Skeletal muscle tissue (tissue), 4 donors: Measurements from ENCODE around the gene MRPS11. TPM values are rescaled to one million over a fixed set of nuclear protein-coding genes. Genes with fewer than 3 reads are reported as not detected.
"Not testable (repeated sequence)": the region's sequence is repeated elsewhere in the genome, so short reads cannot be mapped to it uniquely, and the experiment has no call there.

Experiments used
- H3K27ac ChIP-seq: one replicate; pipeline ENCODE4 v1.7.0; 2013; ENCODE audit warnings: mild to moderate bottlenecking, low read depth, low read length, inconsistent platforms
- H3K27me3 ChIP-seq, 3 donors: one replicate each; pipeline ENCODE4 v1.7.0; 2013; ENCODE audit warnings: low read length in 3 of 3; ENCODE audit not compliant: control insufficient read depth in 3 of 3, insufficient read depth in 3 of 3
- H3K36me3 ChIP-seq, 3 donors: one replicate each; pipeline ENCODE4 v1.7.0; 2013; ENCODE audit warnings: low read length in 3 of 3; ENCODE audit not compliant: control insufficient read depth in 3 of 3, insufficient read depth in 3 of 3
- H3K4me1 ChIP-seq, 3 donors: one replicate each; pipeline ENCODE4 v1.7.0; 2013; ENCODE audit warnings: low read length in 3 of 3, mild to moderate bottlenecking in 3 of 3; ENCODE audit not compliant: control insufficient read depth in 3 of 3, insufficient read depth in 3 of 3
- H3K4me3 ChIP-seq, 3 donors: one replicate each; pipeline ENCODE4 v1.7.0; 2013; ENCODE audit warnings: low read length in 3 of 3
- H3K9ac ChIP-seq, 3 donors: one replicate each; pipeline ENCODE4 v1.7.0; 2013; ENCODE audit warnings: low read length in 3 of 3, mild to moderate bottlenecking in 3 of 3, moderate library complexity in 2 of 3, low read depth in 1 of 3
- H3K9me3 ChIP-seq, 3 donors: one replicate each; pipeline ENCODE4 v1.7.0; 2013; ENCODE audit warnings: low read length in 3 of 3; ENCODE audit not compliant: control insufficient read depth in 3 of 3
- total RNA-seq: library from RNA; depleted of rRNA; stranded (reverse); fragments of >200 nt; gene quantifications from one replicate; pipeline ENCODE4 v1.2.3, GENCODE V29; 2014
- donor health status: Osteomylitis.

The MRPS11 gene
- total RNA-seq, 1 donor from 2014 or later, result 13.0 TPM

DNA sequence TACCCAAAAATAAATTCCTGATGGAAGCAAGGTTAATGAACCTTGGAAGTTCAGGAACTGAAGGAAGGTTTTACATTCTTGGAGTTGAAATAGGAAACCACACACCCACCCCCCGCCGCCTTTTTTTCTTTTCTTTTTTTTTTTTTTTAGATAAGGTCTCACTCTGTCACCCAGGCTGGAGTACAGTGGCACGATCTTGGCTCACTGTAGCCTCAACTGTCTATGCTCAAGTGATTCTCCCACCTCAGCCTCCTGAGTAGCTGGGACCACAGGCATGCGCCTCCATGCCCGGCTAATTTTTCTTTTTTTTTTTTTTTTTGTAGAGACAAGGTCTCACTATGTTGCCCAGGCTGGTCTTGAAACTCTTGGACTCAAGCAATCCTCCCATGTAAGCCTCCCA lies 33.4 kb upstream of the MRPS11 start:
- H3K4me1 ChIP-seq, H3K9ac ChIP-seq, H3K36me3 ChIP-seq, H3K4me3 ChIP-seq, H3K27ac ChIP-seq, H3K9me3 ChIP-seq: not testable (repeated sequence)
- H3K27me3 ChIP-seq, result peaks cover 7 to 17% (median 7%) of the 10 kb centered on the region in 3 donors

- no peaks in the 10 kb centered on the region for H3K4me1 ChIP-seq
- H3K27ac ChIP-seq, result no peak overlapping the region
- no peaks in the 10 kb centered on the region for H3K36me3 ChIP-seq
- H3K4me3 ChIP-seq, result no peak overlapping the region
- no peaks in the 10 kb centered on the region for H3K9me3 ChIP-seq
- H3K27me3 ChIP-seq, result peaks cover 3 to 16% (median 7%) of the 10 kb centered on the region in 3 donors
- no peak overlapping the region for H3K9ac ChIP-seq
Measured at GRCh38 chr15:88438181-88438580, 29.3 kb upstream of the MRPS11 start.

DNA sequence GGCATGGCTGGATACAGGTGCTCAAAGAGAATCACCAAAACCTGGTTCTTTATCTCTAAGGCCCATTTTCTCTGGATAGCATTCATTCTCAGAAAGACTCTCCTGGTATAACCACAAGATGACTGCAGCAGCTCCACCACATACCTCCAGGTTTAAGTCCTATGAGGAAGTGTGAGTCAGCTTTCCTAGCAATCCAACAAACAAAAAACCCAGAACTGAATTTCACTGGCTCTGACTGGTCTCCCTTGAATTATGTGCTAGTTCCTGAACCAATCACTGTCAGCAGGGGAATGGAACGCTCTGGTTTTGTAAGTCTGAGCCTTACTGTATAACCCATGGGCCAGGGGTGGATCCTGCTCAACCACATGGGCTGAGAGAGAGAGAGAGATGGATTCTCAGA lies 27.5 kb upstream of the MRPS11 start:
- H3K27me3 ChIP-seq, result peaks cover 3 to 16% (median 7%) of the 10 kb centered on the region in 3 donors

DNA sequence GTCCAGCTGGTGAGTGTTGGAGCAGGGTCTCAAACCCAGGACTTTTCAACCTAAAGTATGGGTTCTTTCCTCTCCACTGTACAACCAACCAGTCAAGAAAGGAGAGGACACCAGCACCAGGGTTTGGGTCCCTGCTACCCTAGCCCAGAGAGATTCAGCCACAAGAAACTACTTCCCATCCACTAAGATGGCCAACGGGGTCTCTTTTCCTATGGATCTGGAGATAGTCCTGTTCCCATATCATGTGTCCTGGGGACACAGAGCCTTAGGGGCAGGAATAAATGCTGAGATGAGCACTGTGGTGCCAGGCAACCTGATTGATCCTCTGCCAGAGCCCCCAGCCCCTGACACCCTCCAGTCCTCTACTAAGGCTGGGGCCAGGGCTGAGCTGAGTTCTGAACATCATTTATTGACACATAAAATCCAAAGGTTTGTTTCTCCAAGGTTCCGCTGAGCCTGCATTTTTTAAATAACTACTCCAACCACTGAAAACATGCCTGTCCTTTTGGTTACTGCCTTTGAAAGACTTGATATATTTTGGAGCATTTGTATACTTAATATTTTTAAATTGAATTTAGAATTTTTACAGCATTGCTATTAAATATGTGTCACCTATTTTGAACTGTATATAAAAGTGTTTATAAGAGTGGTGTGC lies 26.3 kb upstream of the MRPS11 start:
- Histone ChIP-seq H3K9ac (no peak overlapping the region), H3K4me1 (no peaks in the 10 kb centered on the region), H3K27ac (no peak overlapping the region), H3K4me3 (no peak overlapping the region), H3K27me3 (peaks cover 3 to 16% (median 7%) of the 10 kb centered on the region in 3 donors), H3K9me3 (no peaks in the 10 kb centered on the region), H3K36me3 (no peaks in the 10 kb centered on the region)

More for the DNA sequence above, 27.5 kb upstream of the MRPS11 start:
- no peak overlapping the region for H3K27ac ChIP-seq
- no peak overlapping the region for H3K4me3 ChIP-seq
- no peak overlapping the region for H3K9ac ChIP-seq
- no peaks in the 10 kb centered on the region for H3K4me1 ChIP-seq
- H3K9me3 ChIP-seq, result no peaks in the 10 kb centered on the region
- H3K36me3 ChIP-seq, result no peaks in the 10 kb centered on the region

DNA sequence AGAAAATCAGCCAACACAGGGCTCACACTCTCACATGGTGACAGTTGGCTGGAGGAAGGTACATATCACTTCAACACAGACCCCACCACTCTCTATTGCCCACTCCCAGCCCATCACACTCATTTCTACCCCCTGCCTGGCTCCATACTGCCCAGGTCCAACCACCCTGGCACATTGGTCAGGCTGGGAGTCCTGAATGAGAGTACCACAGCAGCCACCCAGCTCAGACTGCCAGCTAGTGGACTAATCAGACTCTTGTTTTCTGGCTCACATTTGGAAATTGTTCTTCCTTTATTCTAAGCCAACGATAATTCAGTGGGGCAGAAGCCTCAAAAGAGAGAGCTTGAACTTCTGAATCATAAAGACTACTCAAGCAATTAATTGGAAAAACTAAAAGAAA lies 20.3 kb upstream of the MRPS11 start:
- Histone ChIP-seq H3K4me1 (no peaks in the 10 kb centered on the region), H3K4me3 (no peak overlapping the region), H3K27me3 (peaks cover 0 to 7% (median 0%) of the 10 kb centered on the region in 3 donors), H3K9me3 (no peaks in the 10 kb centered on the region), H3K9ac (no peak overlapping the region), H3K27ac (no peak overlapping the region), H3K36me3 (no peaks in the 10 kb centered on the region)

DNA sequence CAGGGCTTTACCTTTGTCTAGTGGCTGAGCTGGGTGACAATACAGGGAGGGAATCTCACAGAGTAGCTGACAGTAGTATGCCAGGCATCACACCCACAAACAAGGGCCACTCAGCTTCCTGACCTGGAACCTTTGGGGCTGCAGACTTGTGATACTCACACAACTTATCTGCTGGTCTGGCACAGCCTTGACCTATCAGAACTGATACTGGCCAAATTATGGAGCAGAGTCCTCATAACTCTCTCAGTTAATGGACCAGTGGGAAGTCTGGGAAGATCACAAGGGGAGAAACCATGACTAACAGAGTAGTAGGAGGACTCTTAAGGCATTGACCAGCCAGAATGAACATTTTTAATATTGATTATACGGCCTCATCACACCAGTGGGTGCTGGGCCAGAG lies 19.8 kb upstream of the MRPS11 start:
- Histone ChIP-seq H3K9ac (no peak overlapping the region), H3K9me3 (no peaks in the 10 kb centered on the region), H3K27me3 (peaks cover 0 to 7% (median 0%) of the 10 kb centered on the region in 3 donors), H3K4me3 (no peak overlapping the region), H3K4me1 (no peaks in the 10 kb centered on the region), H3K36me3 (no peaks in the 10 kb centered on the region), H3K27ac (no peak overlapping the region)

DNA sequence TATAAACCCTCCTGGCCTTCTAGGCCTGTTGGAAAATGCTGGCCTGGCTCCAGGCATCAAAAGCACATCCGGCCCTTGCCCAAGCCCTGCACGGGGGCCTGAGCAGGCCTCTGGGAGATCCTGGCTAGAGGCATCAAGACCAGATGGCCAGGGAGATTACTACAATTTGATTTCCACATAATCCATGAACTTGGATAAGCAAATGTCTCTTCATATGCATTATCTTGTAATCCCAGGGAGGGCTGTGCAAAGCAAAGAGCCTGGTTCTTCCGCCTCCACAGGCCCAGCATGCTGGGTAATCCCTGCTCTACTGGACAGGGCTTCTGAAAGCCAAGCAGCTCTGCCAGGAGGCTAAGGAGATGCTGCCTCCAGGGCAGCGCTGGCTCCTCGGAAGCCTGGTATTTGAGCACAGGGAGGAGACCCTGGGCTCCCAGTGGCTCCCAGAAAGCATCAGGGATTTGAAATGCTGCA lies 18.5 kb upstream of the MRPS11 start:
- Histone ChIP-seq H3K4me1 (no peaks in the 10 kb centered on the region), H3K27ac (no peak overlapping the region), H3K27me3 (peaks cover 0 to 7% (median 0%) of the 10 kb centered on the region in 3 donors), H3K4me3 (no peak overlapping the region), H3K36me3 (no peaks in the 10 kb centered on the region), H3K9ac (no peak overlapping the region), H3K9me3 (no peaks in the 10 kb centered on the region)

GRCh38 chr15:88449581-88449980 lies 17.9 kb upstream of the MRPS11 start:
- H3K4me3 ChIP-seq, result no peak overlapping the region
- no peak overlapping the region for H3K9ac ChIP-seq
- no peak overlapping the region for H3K27ac ChIP-seq
- no peaks in the 10 kb centered on the region for H3K36me3 ChIP-seq
- peaks cover 0 to 7% (median 0%) of the 10 kb centered on the region in 3 donors for H3K27me3 ChIP-seq
- no peaks in the 10 kb centered on the region for H3K9me3 ChIP-seq
- peaks cover 0 to 3% (median under 1%) of the 10 kb centered on the region in 3 donors for H3K4me1 ChIP-seq

GRCh38 chr15:88450125-88450798 lies 17.2 kb upstream of the MRPS11 start:
- peaks cover 0 to 7% (median 0%) of the 10 kb centered on the region in 3 donors for H3K27me3 ChIP-seq
- H3K36me3 ChIP-seq, result no peaks in the 10 kb centered on the region
- H3K9ac ChIP-seq, result no peak overlapping the region
- no peak overlapping the region for H3K27ac ChIP-seq
- H3K4me1 ChIP-seq, result peaks cover 0 to 8% (median 4%) of the 10 kb centered on the region in 3 donors
- H3K9me3 ChIP-seq, result no peaks in the 10 kb centered on the region
- H3K4me3 ChIP-seq, result no peak overlapping the region

- H3K27ac ChIP-seq, result no peak overlapping the region
- no peak overlapping the region for H3K4me3 ChIP-seq
- H3K9me3 ChIP-seq, result no peaks in the 10 kb centered on the region
- peaks cover 8 to 21% (median 14%) of the 10 kb centered on the region in 3 donors for H3K36me3 ChIP-seq
- H3K9ac ChIP-seq, result no peak overlapping the region
- H3K27me3 ChIP-seq, result peaks cover 0 to 7% (median 0%) of the 10 kb centered on the region in 3 donors
- peaks cover 0 to 8% (median 4%) of the 10 kb centered on the region in 3 donors for H3K4me1 ChIP-seq
Measured at GRCh38 chr15:88453651-88454050, 13.9 kb upstream of the MRPS11 start.
